PC-3 (cell line): ENCODE data around the gene SIPA1L3. TPM values are rescaled to one million over a fixed set of nuclear protein-coding genes. Genes with fewer than 3 reads are reported as not detected.

Source experiments
- ATAC-seq: fragments of 200-7000 bp; cut with Tn5 transposase; 2 replicates; pipeline ENCODE4 v1.9.1; 2020; ENCODE audit warnings: mild to moderate bottlenecking, moderate library complexity
- BruUV-seq: library from RNA; stranded (reverse); fragments of 400-500 nt; replicated peaks from 2 replicates; lab custom pipeline; 2021; lab: Mats Ljungman, UMichigan
- CTCF ChIA-PET: fragments of 300-600 bp; sonication (Branson Sonifier 250); formaldehyde crosslinking; loops from one replicate; lab custom pipeline; 2022; ENCODE audit warnings: antibody characterized with exemption; lab: Charles Lee
- POLR2A ChIA-PET: fragments of 300-600 bp; sonication (Branson Sonifier 250); formaldehyde crosslinking; loops from one replicate; lab custom pipeline; 2022; ENCODE audit warnings: antibody characterized with exemption; ENCODE audit not compliant: unreplicated experiment; lab: Charles Lee
- DNase-seq: peaks from one replicate; pipeline ENCODE4 v3.0.0-alpha.2; 2015
- H2AFZ ChIP-seq: fragments of 300-600 bp; sonication (generic); 2 replicates; pipeline ENCODE4 v1.6.0; 2016; ENCODE audit warnings: antibody characterized with exemption, low read length
- H3F3A ChIP-seq: fragments of 300-600 bp; sonication (generic); one replicate; pipeline ENCODE4 v1.6.0; 2017; ENCODE audit warnings: antibody characterized with exemption, low read length, control low read depth, mild to moderate bottlenecking; ENCODE audit not compliant: unreplicated experiment
- H3K27ac ChIP-seq: fragments of 300-600 bp; sonication (generic); 2 replicates; pipeline ENCODE4 v1.5.1; 2016; ENCODE audit warnings: mild to moderate bottlenecking, low read length
- H3K27me3 ChIP-seq: fragments of 300-600 bp; sonication (generic); 2 replicates; pipeline ENCODE4 v1.6.1; 2016; ENCODE audit warnings: low read length, mixed read lengths
- H3K36me3 ChIP-seq: fragments of 300-600 bp; sonication (generic); 2 replicates; pipeline ENCODE4 v1.6.1; 2016; ENCODE audit warnings: low read depth, mixed run types, low read length, mixed read lengths
- H3K4me1 ChIP-seq: fragments of 300-600 bp; sonication (generic); 2 replicates; pipeline ENCODE4 v1.5.1; 2016; ENCODE audit warnings: low read length; ENCODE audit not compliant: insufficient read depth
- H3K4me2 ChIP-seq: fragments of 300-600 bp; sonication (generic); 2 replicates; pipeline ENCODE4 v1.6.0; 2016; ENCODE audit warnings: low read length
- H3K4me3 ChIP-seq: fragments of 300-600 bp; sonication (generic); 2 replicates; pipeline ENCODE4 v1.5.1; 2016; ENCODE audit warnings: mild to moderate bottlenecking, low read length, mixed read lengths
- H3K79me2 ChIP-seq: fragments of 300-600 bp; sonication (generic); 2 replicates; pipeline ENCODE4 v1.6.1; 2017; ENCODE audit warnings: low read length, mixed read lengths
- H3K9ac ChIP-seq: fragments of 300-600 bp; sonication (generic); 2 replicates; pipeline ENCODE4 v1.6.0; 2016; ENCODE audit warnings: mild to moderate bottlenecking, low read length
- H3K9me2 ChIP-seq: fragments of 300-600 bp; sonication (generic); replicated peaks from 2 replicates; pipeline ENCODE4 v1.6.1; 2016; ENCODE audit warnings: mixed run types, low read length, mixed read lengths
- H3K9me3 ChIP-seq: fragments of 300-600 bp; sonication (generic); 2 replicates; pipeline ENCODE4 v1.6.1; 2016; ENCODE audit warnings: low read length, mixed read lengths
- H4K20me1 ChIP-seq: fragments of 300-600 bp; sonication (generic); 2 replicates; pipeline ENCODE4 v1.6.1; 2016; ENCODE audit warnings: low read length, mixed read lengths
- EZH2 ChIP-seq: fragments of 300-600 bp; sonication (generic); IDR thresholded peaks from one replicate; pipeline ENCODE4 v1.6.1; 2017; ENCODE audit warnings: antibody characterized with exemption, mild to moderate bottlenecking, low read length; ENCODE audit not compliant: unreplicated experiment
- EZH2phosphoT487 ChIP-seq: fragments of 300-600 bp; sonication (generic); IDR thresholded peaks from 2 replicates; pipeline ENCODE4 v1.6.1; 2018; ENCODE audit warnings: mild to moderate bottlenecking, antibody characterized with exemption, low read length, borderline replicate concordance
- intact Hi-C: fragments of 100-400 bp; cut with micrococcal nuclease; formaldehyde crosslinking; loops from 2 replicates; pipeline ENCODE4 v1.9.0; 2023
- total RNA-seq: library from RNA; depleted of rRNA; stranded (reverse); fragments of >200 nt; gene quantifications from 2 replicates; pipeline ENCODE4 v1.2.3, GENCODE V29; 2014
- TF ChIP-seq, protein P1 (sequence below): fragments of 300-600 bp; sonication (generic); conservative IDR thresholded peaks from 2 replicates; pipeline ENCODE4 v1.5.1; 2017; ENCODE audit warnings: antibody characterized with exemption, low read depth, mild to moderate bottlenecking, low read length

The SIPA1L3 gene
- total RNA-seq, 1 experiment from 2014 or later, result 38.7 TPM

DNA sequence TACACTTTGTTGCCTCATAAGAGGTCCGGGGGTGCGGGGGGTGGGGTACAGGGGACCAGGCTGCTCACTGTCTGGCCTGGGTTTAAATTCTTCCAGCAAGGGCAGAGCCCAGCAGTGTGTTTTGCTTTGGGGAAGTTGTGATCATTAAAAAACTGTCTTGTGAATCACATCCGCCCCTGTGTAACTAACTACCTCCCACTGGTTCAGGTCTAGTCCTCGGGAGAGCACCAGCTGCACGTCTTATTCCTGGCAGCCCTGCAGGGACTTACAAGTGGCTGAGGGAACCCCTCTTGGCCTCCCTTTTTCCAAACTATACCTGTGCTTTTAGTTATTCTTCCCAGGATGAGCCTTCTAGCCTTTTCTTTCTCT lies 127.5 kb downstream of the SIPA1L3 start:
- TF ChIP-seq EZH2phosphoT487 (no peak), EZH2 (no peak)
- TF ChIP-seq, protein P1, sequence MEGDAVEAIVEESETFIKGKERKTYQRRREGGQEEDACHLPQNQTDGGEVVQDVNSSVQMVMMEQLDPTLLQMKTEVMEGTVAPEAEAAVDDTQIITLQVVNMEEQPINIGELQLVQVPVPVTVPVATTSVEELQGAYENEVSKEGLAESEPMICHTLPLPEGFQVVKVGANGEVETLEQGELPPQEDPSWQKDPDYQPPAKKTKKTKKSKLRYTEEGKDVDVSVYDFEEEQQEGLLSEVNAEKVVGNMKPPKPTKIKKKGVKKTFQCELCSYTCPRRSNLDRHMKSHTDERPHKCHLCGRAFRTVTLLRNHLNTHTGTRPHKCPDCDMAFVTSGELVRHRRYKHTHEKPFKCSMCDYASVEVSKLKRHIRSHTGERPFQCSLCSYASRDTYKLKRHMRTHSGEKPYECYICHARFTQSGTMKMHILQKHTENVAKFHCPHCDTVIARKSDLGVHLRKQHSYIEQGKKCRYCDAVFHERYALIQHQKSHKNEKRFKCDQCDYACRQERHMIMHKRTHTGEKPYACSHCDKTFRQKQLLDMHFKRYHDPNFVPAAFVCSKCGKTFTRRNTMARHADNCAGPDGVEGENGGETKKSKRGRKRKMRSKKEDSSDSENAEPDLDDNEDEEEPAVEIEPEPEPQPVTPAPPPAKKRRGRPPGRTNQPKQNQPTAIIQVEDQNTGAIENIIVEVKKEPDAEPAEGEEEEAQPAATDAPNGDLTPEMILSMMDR, result no peak
- intact Hi-C loops, result no loop called here
- H3F3A ChIP-seq, result no peaks in the 10 kb centered on the region
- peaks cover 29% of the 10 kb centered on the region; the same call in 1 of the 2 replicates for H3K79me2 ChIP-seq
- no peak overlapping the region for H3K4me2 ChIP-seq
- H3K36me3 ChIP-seq, result no peaks in the 10 kb centered on the region
- no TSS peak for BruUV-seq
- POLR2A ChIA-PET, result no interaction called here
- CTCF ChIA-PET, result no interaction called here
- H3K27ac ChIP-seq, result no peak overlapping the region
- no peaks in the 10 kb centered on the region for H3K4me1 ChIP-seq
- no peaks in the 10 kb centered on the region for H4K20me1 ChIP-seq
- no peaks in the 10 kb centered on the region for H3K9me3 ChIP-seq
- no peak overlapping the region for H3K4me3 ChIP-seq
- no peak overlapping the region for H2AFZ ChIP-seq
- ATAC-seq, result no peak
- no peak for DNase-seq
- H3K9me2 ChIP-seq, result no peaks in the 10 kb centered on the region
- H3K27me3 ChIP-seq, result no peaks in the 10 kb centered on the region
- no peak overlapping the region for H3K9ac ChIP-seq

DNA sequence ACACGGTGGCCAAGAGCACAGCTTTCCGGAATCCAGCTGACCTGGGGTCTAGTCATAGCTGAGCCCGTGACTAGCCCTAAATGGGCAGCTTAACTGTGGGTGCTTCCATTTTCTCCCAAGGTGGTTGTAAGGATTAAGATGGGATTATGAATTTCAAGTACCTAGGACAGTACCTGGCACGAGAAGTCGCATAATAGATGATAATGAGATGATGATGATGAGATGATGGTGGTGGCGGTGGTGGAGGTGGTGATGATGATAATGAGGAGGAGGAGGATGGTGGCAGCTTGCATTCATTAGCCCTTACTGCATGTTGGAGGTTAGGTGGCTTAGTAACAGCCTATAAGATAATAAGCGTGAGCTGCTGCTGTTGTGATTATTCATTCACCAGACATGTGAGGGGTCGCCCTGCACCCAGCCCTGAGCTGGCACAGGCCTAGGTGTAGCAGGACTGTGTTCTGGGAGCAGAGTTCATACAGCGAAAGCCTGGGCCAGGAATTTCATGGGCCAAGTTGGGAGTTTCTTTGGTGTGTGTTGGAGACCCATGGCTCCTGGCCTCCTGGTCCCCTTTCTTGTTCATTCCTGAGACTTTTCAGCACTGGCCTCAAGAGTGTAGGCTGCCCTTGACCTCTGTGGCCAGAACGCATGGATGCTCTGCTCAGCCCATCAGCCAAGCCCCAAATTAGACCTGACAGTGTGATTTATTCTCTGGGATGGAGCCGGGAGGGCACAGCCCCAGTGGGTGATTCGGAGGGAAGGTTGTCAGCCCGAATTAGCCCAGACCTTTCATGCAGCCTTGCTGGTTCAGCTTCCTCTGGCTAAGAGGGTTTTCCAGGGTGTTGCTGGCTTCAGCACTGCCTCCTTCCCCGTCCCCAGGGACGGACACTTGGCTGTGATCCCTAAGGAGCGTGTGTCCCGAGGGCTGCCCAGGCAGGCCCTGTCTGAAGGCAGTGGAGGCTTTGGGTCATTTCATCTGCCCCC lies 128.8 kb downstream of the SIPA1L3 start:
- ATAC-seq, result no peak
- TF ChIP-seq, protein P1, result no peak
- TF ChIP-seq EZH2 (no peak), EZH2phosphoT487 (no peak)
- no peak overlapping the region for H3K4me2 ChIP-seq
- no peaks in the 10 kb centered on the region for H3K27me3 ChIP-seq
- H4K20me1 ChIP-seq, result no peaks in the 10 kb centered on the region
- H3K9ac ChIP-seq, result no peak overlapping the region
- ChIA-PET CTCF (interaction anchor here (0.6 kb wide), 1 partner anchor 24 kb away, joined by 5 read pairs; no protein-coding TSS in a partner anchor), POLR2A (no interaction called here)
- no peaks in the 10 kb centered on the region for H3F3A ChIP-seq
- no TSS peak for BruUV-seq
- H3K4me3 ChIP-seq, result no peak overlapping the region
- intact Hi-C loops, result no loop called here
- H3K9me2 ChIP-seq, result no peaks in the 10 kb centered on the region
- no peaks in the 10 kb centered on the region for H3K36me3 ChIP-seq
- H3K79me2 ChIP-seq, result peaks cover 29% of the 10 kb centered on the region; the same call in 1 of the 2 replicates
- no peak overlapping the region for H3K27ac ChIP-seq
- no peak overlapping the region for H2AFZ ChIP-seq
- H3K4me1 ChIP-seq, result peaks cover 7% of the 10 kb centered on the region
- no peaks in the 10 kb centered on the region for H3K9me3 ChIP-seq
- DNase-seq, result no peak
